ENCODE data around the gene PUS10. TPM values are rescaled to one million over a fixed set of nuclear protein-coding genes. Genes with fewer than 3 reads are reported as not detected.
A peak's percentile ranks its signal among the peaks of the same experiment; 100 is the strongest.

PUS10 gene
- total RNA-seq, 6 donors from 2014 or later, result 6.1 to 28.3 (median 10.3) TPM

DNA sequence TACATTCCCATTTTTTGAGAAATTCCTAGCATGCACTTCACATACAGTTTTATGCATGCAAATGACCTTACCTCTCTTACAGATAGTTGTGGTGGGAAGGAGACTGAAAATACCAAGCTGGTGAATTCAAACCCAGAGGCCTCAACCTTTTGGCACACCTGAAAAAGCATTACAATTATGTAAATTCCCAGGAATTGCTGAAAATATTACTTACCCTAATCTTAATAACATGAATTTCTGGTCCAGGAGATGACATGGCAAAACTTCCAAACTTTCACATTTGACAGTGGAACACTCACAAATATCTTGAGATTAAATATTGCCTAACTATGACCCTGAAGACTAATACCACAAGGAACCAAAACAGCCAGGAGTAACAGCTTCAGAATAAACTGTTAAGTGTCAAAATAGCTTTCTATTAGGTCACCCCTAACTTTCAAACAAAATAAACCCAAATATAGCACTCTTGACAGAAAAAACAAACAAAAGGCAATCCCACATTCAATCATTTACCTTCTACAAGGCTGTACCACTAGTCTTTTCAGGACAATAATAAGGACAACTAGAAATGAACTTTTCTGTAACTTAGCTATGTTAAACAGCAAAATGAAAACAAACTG, 11.5 kb downstream of the PUS10 start:
- H3K36me3 ChIP-seq, result peaks cover 0 to 3% (median 0%) of the 10 kb centered on the region in 4 donors
- TF ChIP-seq POLR2A (IDR thresholded peaks at IDR 0.05), result no peak
- TF ChIP-seq POLR2AphosphoS5 (IDR thresholded peaks at IDR 0.05), result no peak
- no peak for TF ChIP-seq EP300 (IDR thresholded peaks at IDR 0.05)
- TF ChIP-seq, protein P1, sequence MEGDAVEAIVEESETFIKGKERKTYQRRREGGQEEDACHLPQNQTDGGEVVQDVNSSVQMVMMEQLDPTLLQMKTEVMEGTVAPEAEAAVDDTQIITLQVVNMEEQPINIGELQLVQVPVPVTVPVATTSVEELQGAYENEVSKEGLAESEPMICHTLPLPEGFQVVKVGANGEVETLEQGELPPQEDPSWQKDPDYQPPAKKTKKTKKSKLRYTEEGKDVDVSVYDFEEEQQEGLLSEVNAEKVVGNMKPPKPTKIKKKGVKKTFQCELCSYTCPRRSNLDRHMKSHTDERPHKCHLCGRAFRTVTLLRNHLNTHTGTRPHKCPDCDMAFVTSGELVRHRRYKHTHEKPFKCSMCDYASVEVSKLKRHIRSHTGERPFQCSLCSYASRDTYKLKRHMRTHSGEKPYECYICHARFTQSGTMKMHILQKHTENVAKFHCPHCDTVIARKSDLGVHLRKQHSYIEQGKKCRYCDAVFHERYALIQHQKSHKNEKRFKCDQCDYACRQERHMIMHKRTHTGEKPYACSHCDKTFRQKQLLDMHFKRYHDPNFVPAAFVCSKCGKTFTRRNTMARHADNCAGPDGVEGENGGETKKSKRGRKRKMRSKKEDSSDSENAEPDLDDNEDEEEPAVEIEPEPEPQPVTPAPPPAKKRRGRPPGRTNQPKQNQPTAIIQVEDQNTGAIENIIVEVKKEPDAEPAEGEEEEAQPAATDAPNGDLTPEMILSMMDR (IDR thresholded peaks at IDR 0.05), result no peak
- H3K4me1 ChIP-seq, result peaks cover 0 to 2% (median 0%) of the 10 kb centered on the region in 4 donors
- no peak overlapping the region for H3K27ac ChIP-seq
- ATAC-seq (ENCODE audit: low FRiP score in 2 of 2) (no peak), DNase-seq (no peak)
- H3K4me3 ChIP-seq, result no peak overlapping the region
- no peaks in the 10 kb centered on the region for H3K27me3 ChIP-seq
- no peaks in the 10 kb centered on the region for H3K9me3 ChIP-seq

DNA sequence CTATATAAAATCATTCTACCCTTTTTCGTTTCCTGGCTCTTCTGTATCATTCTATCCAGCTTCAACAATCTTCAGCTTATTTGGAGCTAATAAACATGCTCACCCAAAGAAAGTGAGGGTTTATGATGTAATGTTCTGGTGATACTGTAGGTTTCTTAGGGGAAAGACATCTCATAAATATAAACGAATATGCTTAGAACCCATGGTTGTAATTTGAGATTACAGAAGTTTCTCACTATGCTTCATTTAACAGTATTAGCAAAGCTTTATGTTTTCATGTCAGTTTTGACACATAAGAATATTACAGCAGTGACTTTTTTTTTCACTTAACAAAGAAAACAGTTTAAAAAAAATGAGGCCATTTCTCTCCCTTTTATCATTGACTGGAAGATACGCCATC, 12.3 kb downstream of the PUS10 start:
- H3K36me3 ChIP-seq, result peaks cover 0 to 3% (median 0%) of the 10 kb centered on the region in 4 donors
- H3K4me3 ChIP-seq, result no peak overlapping the region
- H3K27ac ChIP-seq, result no peak overlapping the region
- ATAC-seq (ENCODE audit: low FRiP score in 2 of 2), result no peak
- no peak for DNase-seq
- TF ChIP-seq POLR2A (IDR thresholded peaks at IDR 0.05), result no peak
- TF ChIP-seq, protein P1 (IDR thresholded peaks at IDR 0.05), result no peak
- TF ChIP-seq EP300 (IDR thresholded peaks at IDR 0.05), result no peak
- no peak for TF ChIP-seq POLR2AphosphoS5 (IDR thresholded peaks at IDR 0.05)
- no peaks in the 10 kb centered on the region for H3K4me1 ChIP-seq
- H3K9me3 ChIP-seq, result no peaks in the 10 kb centered on the region
- no peaks in the 10 kb centered on the region for H3K27me3 ChIP-seq
- 93 to 94% methylated on average over 3 of the region's 3 CpGs for WGBS, 2 donors

DNA sequence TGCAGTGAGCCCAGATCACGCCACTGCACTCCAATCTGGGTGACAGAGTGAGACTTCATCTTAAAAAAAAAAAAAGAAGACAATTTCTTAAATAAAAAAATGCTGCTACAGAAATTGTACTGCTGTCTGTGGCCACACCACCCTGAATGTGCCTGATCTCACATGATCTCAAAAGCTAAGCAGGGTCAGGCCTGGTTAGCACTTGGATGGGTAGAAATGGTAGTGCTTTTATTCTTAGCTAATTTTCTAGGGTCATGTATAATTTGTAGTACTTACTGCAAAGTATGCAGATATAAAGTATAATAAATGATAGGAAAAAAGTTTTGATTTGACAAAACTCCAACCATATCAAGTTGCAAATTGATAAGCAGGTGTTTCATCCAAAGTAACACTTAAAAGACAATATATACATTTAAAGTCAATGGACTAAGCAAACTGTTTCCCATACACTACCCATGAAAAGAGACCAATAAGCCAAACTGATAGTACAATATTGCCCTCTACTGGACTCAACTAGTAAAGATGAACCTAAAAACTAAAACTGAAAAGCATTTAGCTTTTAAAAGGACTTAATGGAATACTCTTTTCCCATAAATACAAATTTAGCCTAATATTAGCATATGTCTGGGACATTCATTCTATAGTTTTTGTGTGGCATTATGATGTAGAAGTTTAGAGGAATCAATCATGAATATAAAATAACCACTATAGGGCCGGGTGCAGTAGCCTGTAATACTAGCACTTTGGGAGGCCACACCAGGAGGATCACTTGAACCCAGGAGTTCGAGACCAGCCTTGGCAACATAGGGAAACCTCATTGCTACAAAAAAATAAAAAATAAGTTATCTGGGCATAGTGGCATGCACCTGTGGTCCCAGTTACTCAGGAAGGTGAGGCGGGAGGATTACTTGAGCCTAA, 19.2 kb downstream of the PUS10 start:
- H3K9me3 ChIP-seq, result no peaks in the 10 kb centered on the region
- TF ChIP-seq POLR2A (IDR thresholded peaks at IDR 0.05) (no peak), POLR2AphosphoS5 (IDR thresholded peaks at IDR 0.05) (no peak), EP300 (IDR thresholded peaks at IDR 0.05) (no peak)
- TF ChIP-seq, protein P1 (IDR thresholded peaks at IDR 0.05), result peak; percentile 26 to 72 (median 63)
- H3K4me3 ChIP-seq, result no peak overlapping the region
- no peaks in the 10 kb centered on the region for H3K4me1 ChIP-seq
- H3K36me3 ChIP-seq, result no peaks in the 10 kb centered on the region
- no peak overlapping the region for H3K27ac ChIP-seq
- no peaks in the 10 kb centered on the region for H3K27me3 ChIP-seq
- DNase-seq (no peak), ATAC-seq (ENCODE audit: low FRiP score in 2 of 2) (peak in 1 of 2 donors; percentile 78)
- 80% methylated on average over 4 of the region's 4 CpGs for WGBS, 2 donors

DNA sequence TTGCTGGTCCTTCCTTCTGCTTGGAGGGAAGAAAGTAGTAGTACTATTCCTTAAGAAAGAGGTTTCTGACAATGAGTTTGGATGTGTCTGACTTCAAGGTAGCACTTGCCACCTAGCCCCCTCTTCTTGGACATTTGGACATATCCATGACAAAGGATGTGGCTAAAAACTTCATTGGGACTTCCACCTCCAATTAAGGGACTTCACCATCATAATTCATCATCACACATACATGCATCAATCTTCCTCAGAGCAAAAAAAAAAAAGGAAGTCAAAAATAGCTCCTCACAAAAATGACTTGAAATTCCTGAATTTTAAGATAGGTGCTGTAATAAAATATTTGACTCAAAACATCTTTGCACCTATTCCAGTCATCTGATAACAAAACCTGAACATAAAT, 23.9 kb downstream of the PUS10 start:
- peaks cover 0 to 8% (median 3%) of the 10 kb centered on the region in 4 donors for H3K9me3 ChIP-seq
- no peaks in the 10 kb centered on the region for H3K36me3 ChIP-seq
- no peak for DNase-seq
- TF ChIP-seq, protein P1 (IDR thresholded peaks at IDR 0.05), result no peak
- TF ChIP-seq POLR2A (IDR thresholded peaks at IDR 0.05), result no peak
- TF ChIP-seq POLR2AphosphoS5 (IDR thresholded peaks at IDR 0.05), result no peak
- no peak for TF ChIP-seq EP300 (IDR thresholded peaks at IDR 0.05)
- no peak overlapping the region for H3K4me3 ChIP-seq
- H3K27ac ChIP-seq, result no peak overlapping the region
- H3K4me1 ChIP-seq, result no peaks in the 10 kb centered on the region
- no peaks in the 10 kb centered on the region for H3K27me3 ChIP-seq
- ATAC-seq (ENCODE audit: low FRiP score in 2 of 2), result no peak
